Neural cell (in vitro differentiated cells): Measurements from ENCODE around the gene MYOT. TPM values are rescaled to one million over a fixed set of nuclear protein-coding genes. Genes with fewer than 3 reads are reported as not detected.

Experiments
- H2AFZ ChIP-seq: fragments of 200-600, 300-800 bp; sonication (generic), shearing (Covaris generic); 2 replicates; pipeline ENCODE4 v1.6.0; 2014; ENCODE audit warnings: low read depth, mild to moderate bottlenecking, antibody characterized with exemption, low read length, moderate library complexity
- H3F3A ChIP-seq: fragments of 200-600 bp; shearing (Covaris generic); 2 replicates; pipeline ENCODE4 v1.6.1; 2016; ENCODE audit warnings: mild to moderate bottlenecking, moderate library complexity, mixed read lengths, antibody characterized with exemption, low read length; ENCODE audit not compliant: insufficient read depth, poor library complexity, severe bottlenecking
- H3K27ac ChIP-seq: fragments of 200-600, 300-800 bp; sonication (generic), shearing (Covaris generic); 2 replicates; pipeline ENCODE4 v1.5.1; 2014; ENCODE audit warnings: mild to moderate bottlenecking, low read length, moderate library complexity
- H3K27me3 ChIP-seq: fragments of 300-800, 200-600 bp; sonication (generic), shearing (Covaris generic); 2 replicates; pipeline ENCODE4 v1.6.0; 2014; ENCODE audit warnings: mild to moderate bottlenecking, low read depth, low read length, moderate library complexity; ENCODE audit not compliant: insufficient read depth
- H3K36me3 ChIP-seq: fragments of 300-800, 200-600 bp; sonication (generic), shearing (Covaris generic); 2 replicates; pipeline ENCODE4 v1.5.1; 2014; ENCODE audit warnings: mild to moderate bottlenecking, antibody characterized with exemption, low read length, moderate library complexity; ENCODE audit not compliant: insufficient read depth
- H3K4me2 ChIP-seq: fragments of 300-800, 200-600 bp; sonication (generic), shearing (Covaris generic); 2 replicates; pipeline ENCODE4 v1.6.0; 2014; ENCODE audit warnings: mild to moderate bottlenecking, low read length
- H3K4me3 ChIP-seq: fragments of 300-800, 200-600 bp; sonication (generic), shearing (Covaris generic); 2 replicates; pipeline ENCODE4 v1.5.1; 2014; ENCODE audit warnings: mild to moderate bottlenecking, low read length, moderate library complexity
- H3K79me2 ChIP-seq: fragments of 200-600 bp; shearing (Covaris generic); replicated peaks from 2 replicates; pipeline ENCODE4 v1.6.0; 2014; ENCODE audit warnings: mild to moderate bottlenecking, low read length, moderate library complexity; ENCODE audit not compliant: insufficient read depth
- H3K9ac ChIP-seq: fragments of 300-800, 200-600 bp; sonication (generic), shearing (Covaris generic); 2 replicates; pipeline ENCODE4 v1.6.1; 2016; ENCODE audit warnings: mild to moderate bottlenecking, low read length, mixed read lengths
- H3K9me2 ChIP-seq: fragments of 200-600 bp; shearing (Covaris generic); 2 replicates; pipeline ENCODE4 v1.6.1; 2016; ENCODE audit warnings: mild to moderate bottlenecking, low read length, mixed read lengths; ENCODE audit not compliant: insufficient read depth
- H3K9me3 ChIP-seq: fragments of 200-600, 300-800 bp; sonication (generic), shearing (Covaris generic); 2 replicates; pipeline ENCODE4 v1.6.1; 2016; ENCODE audit warnings: mild to moderate bottlenecking, mixed run types, low read length, moderate library complexity, mixed read lengths
- H4K20me1 ChIP-seq: fragments of 200-600 bp; shearing (Covaris generic); 2 replicates; pipeline ENCODE4 v1.6.1; 2016; ENCODE audit warnings: mild to moderate bottlenecking, mixed run types; ENCODE audit not compliant: insufficient read depth
- EP300 ChIP-seq: fragments of 450-650 bp; conservative IDR thresholded peaks from 2 replicates; pipeline ENCODE4 v1.6.1; 2014; ENCODE audit warnings: antibody characterized with exemption, mild to moderate bottlenecking, moderate library complexity; ENCODE audit not compliant: poor library complexity, severe bottlenecking
- EZH2 ChIP-seq: fragments of 200-600, 300-800 bp; shearing (Covaris generic), sonication (generic); IDR thresholded peaks from 2 replicates; pipeline ENCODE4 v1.6.1; 2014; ENCODE audit warnings: antibody characterized with exemption, low read length, borderline replicate concordance, mild to moderate bottlenecking; ENCODE audit not compliant: insufficient read depth, poor library complexity, severe bottlenecking
- MXI1 ChIP-seq: fragments of 450-650 bp; conservative IDR thresholded peaks from 2 replicates; pipeline ENCODE4 v1.6.1; 2014; ENCODE audit warnings: antibody characterized with exemption, mild to moderate bottlenecking; ENCODE audit not compliant: poor library complexity, severe bottlenecking
- POLR2AphosphoS5 ChIP-seq: IDR thresholded peaks from 2 replicates; pipeline ENCODE4 v1.6.1; 2012
- RAD21 ChIP-seq: fragments of 450-650 bp; conservative IDR thresholded peaks from 2 replicates; pipeline ENCODE4 v1.6.1; 2014; ENCODE audit warnings: antibody characterized with exemption, mild to moderate bottlenecking, moderate library complexity
- REST ChIP-seq: IDR thresholded peaks from 2 replicates; pipeline ENCODE4 v1.6.1; 2012; ENCODE audit warnings: borderline replicate concordance
- SMC3 ChIP-seq: fragments of 450-650 bp; conservative IDR thresholded peaks from 2 replicates; pipeline ENCODE4 v1.6.1; 2014; ENCODE audit warnings: antibody characterized with exemption, mild to moderate bottlenecking, moderate library complexity; ENCODE audit not compliant: poor library complexity
- TAF1 ChIP-seq: IDR thresholded peaks from 2 replicates; pipeline ENCODE4 v1.6.1; 2012; ENCODE audit warnings: low read depth
- polyA plus RNA-seq: library from polyadenylated mRNA; depleted of rRNA; stranded (reverse); fragments of >200 nt; gene quantifications from 2 replicates; pipeline ENCODE4 v1.2.3, GENCODE V29; 2014
- TF ChIP-seq, protein P1 (sequence below): fragments of 450-650 bp; IDR thresholded peaks from 2 replicates; pipeline ENCODE4 v1.5.1; 2014; ENCODE audit warnings: antibody characterized with exemption, mild to moderate bottlenecking, moderate library complexity; ENCODE audit not compliant: poor library complexity, severe bottlenecking

MYOT gene
- polyA plus RNA-seq, 1 donor from 2014 or later, result not detected

GRCh38 chr5:137842296-137842695 lies 25.4 kb upstream of the MYOT start:
- Histone ChIP-seq H3K79me2 (no peaks in the 10 kb centered on the region), H4K20me1 (no peaks in the 10 kb centered on the region), H3K9me2 (no peaks in the 10 kb centered on the region), H3K27ac (no peak overlapping the region), H3K9me3 (no peaks in the 10 kb centered on the region), H3F3A (no peaks in the 10 kb centered on the region), H3K36me3 (no peaks in the 10 kb centered on the region), H3K4me3 (no peak overlapping the region), H3K4me2 (no peak overlapping the region), H3K9ac (no peak overlapping the region), H2AFZ (no peak overlapping the region), H3K27me3 (no peaks in the 10 kb centered on the region)
- no peak for TF ChIP-seq EZH2
- no peak for TF ChIP-seq POLR2AphosphoS5
- no peak for TF ChIP-seq REST
- no peak for TF ChIP-seq EP300
- no peak for TF ChIP-seq RAD21
- TF ChIP-seq SMC3, result no peak
- no peak for TF ChIP-seq MXI1
- TF ChIP-seq, protein P1, sequence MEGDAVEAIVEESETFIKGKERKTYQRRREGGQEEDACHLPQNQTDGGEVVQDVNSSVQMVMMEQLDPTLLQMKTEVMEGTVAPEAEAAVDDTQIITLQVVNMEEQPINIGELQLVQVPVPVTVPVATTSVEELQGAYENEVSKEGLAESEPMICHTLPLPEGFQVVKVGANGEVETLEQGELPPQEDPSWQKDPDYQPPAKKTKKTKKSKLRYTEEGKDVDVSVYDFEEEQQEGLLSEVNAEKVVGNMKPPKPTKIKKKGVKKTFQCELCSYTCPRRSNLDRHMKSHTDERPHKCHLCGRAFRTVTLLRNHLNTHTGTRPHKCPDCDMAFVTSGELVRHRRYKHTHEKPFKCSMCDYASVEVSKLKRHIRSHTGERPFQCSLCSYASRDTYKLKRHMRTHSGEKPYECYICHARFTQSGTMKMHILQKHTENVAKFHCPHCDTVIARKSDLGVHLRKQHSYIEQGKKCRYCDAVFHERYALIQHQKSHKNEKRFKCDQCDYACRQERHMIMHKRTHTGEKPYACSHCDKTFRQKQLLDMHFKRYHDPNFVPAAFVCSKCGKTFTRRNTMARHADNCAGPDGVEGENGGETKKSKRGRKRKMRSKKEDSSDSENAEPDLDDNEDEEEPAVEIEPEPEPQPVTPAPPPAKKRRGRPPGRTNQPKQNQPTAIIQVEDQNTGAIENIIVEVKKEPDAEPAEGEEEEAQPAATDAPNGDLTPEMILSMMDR, result no peak
- no peak for TF ChIP-seq TAF1

GRCh38 chr5:137843676-137844299 lies 23.9 kb upstream of the MYOT start:
- Histone ChIP-seq H4K20me1 (no peaks in the 10 kb centered on the region), H3K9me3 (no peaks in the 10 kb centered on the region), H3K9ac (no peak overlapping the region), H3K27me3 (no peaks in the 10 kb centered on the region), H3K27ac (no peak overlapping the region), H3K79me2 (no peaks in the 10 kb centered on the region), H3F3A (no peaks in the 10 kb centered on the region), H3K36me3 (no peaks in the 10 kb centered on the region), H3K4me2 (no peak overlapping the region), H2AFZ (no peak overlapping the region), H3K4me3 (no peak overlapping the region), H3K9me2 (no peaks in the 10 kb centered on the region)
- no peak for TF ChIP-seq TAF1
